Measurements from ENCODE around the gene OTOG.

Gene OTOG

DNA sequence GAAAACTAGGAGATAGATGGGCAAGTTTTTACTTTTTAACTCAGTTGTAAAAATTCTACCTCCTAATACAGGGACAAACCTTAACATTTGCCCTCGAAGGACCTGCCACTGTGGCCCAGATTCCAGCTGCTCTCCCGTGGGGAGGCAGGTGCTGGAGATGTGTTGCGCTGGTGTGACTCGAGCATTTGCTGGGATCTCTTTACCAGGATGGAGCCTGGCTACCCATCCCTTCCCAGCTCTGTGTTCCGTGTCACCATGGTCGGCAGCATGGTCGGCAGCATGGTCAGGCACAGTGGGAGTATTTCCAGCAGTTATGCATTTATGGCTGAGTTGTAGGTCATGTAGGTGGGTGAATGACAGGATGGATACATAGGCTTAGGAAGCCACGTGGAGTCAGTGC lies 41.1 kb downstream of the OTOG start:
- TF ChIP-seq, protein P1, sequence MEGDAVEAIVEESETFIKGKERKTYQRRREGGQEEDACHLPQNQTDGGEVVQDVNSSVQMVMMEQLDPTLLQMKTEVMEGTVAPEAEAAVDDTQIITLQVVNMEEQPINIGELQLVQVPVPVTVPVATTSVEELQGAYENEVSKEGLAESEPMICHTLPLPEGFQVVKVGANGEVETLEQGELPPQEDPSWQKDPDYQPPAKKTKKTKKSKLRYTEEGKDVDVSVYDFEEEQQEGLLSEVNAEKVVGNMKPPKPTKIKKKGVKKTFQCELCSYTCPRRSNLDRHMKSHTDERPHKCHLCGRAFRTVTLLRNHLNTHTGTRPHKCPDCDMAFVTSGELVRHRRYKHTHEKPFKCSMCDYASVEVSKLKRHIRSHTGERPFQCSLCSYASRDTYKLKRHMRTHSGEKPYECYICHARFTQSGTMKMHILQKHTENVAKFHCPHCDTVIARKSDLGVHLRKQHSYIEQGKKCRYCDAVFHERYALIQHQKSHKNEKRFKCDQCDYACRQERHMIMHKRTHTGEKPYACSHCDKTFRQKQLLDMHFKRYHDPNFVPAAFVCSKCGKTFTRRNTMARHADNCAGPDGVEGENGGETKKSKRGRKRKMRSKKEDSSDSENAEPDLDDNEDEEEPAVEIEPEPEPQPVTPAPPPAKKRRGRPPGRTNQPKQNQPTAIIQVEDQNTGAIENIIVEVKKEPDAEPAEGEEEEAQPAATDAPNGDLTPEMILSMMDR (IDR thresholded peaks at IDR 0.05; ENCODE audit: control extremely low read depth, extremely low read depth, low read depth, missing control alignments), result no peak
- ChIA-PET CTCF (interaction anchor here (1.5 to 2.7 kb wide), 2 partner anchors 8 to 11 kb away, joined by 8 to 16 read pairs; no protein-coding TSS in a partner anchor), POLR2A (no interaction called here)
- DNase-seq (ENCODE audit: extremely low spot score), result no peak

DNA sequence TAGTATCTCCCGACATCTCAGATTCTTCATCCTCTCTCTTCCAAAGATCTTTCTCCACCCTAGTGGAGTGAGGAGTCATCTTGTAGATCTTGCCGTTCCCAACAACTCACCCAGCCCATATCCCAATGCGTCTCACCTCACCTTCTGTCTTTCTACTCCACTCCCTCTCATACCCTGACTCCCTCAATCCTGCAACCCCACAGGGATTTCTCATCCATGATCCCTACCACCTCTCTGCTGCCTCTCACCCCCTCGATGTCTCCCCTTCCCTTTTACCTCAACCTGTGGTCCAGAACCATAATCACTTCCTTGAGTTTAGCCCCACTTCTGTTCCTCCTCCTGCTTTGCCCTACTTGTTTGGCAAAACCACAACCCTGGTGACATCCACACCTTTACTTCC lies 41.7 kb downstream of the OTOG start:
- TF ChIP-seq, protein P1 (IDR thresholded peaks at IDR 0.05; ENCODE audit: control extremely low read depth, extremely low read depth, low read depth, missing control alignments), result no peak
- POLR2A ChIA-PET, result no interaction called here
- no peak for DNase-seq (ENCODE audit: extremely low spot score)
- CTCF ChIA-PET, result interaction anchor here (1.5 to 2.7 kb wide), 2 partner anchors 8 to 10 kb away, joined by 8 to 16 read pairs; no protein-coding TSS in a partner anchor

DNA sequence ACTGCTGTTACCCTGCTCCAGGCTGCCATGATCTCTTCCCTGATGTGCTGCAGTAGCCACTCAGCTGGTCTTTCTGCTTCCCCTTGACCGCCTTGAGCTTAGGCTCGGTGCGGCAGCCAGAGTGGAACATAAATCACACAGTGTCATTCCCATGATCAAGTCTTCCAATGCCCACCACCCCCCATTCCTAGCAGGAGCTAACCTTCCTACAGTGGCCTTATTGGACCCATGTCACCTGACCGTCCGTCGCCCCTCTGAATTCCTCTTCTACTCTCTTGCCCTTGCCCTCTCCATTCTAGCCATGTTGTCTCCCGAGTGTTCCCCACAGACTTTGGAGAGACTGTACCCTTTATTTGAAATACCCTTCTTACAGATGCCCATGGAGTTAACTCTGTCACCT lies 43.4 kb downstream of the OTOG start:
- POLR2A ChIA-PET, result no interaction called here
- DNase-seq (ENCODE audit: extremely low spot score), result no peak
- CTCF ChIA-PET, result no interaction called here

DNA sequence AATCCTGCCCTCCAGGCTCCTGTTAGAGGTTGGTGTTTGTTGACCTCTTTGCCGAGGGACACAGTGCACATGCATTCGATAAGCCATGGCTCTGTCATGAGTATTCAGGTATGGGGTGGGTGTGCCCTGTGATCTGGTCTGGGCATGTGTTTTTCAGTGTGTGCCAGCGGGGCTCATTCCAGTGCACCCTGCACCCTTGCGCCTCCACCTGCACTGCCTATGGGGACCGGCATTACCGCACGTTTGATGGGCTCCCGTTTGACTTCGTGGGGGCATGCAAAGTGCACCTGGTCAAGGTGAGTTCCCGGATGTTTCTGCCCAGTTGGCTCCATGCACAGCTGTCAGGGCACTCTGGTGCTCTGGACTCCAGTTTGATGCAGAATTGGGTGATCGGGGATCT lies 44.2 kb downstream of the OTOG start:
- ChIA-PET POLR2A (no interaction called here), CTCF (no interaction called here)
- TF ChIP-seq, protein P1 (IDR thresholded peaks at IDR 0.05; ENCODE audit: control extremely low read depth, extremely low read depth, low read depth, missing control alignments), result no peak
- no peak for DNase-seq (ENCODE audit: extremely low spot score)

More for the DNA sequence above, 43.4 kb downstream of the OTOG start:
- TF ChIP-seq, protein P1 (IDR thresholded peaks at IDR 0.05; ENCODE audit: control extremely low read depth, extremely low read depth, low read depth, missing control alignments), result no peak

DNA sequence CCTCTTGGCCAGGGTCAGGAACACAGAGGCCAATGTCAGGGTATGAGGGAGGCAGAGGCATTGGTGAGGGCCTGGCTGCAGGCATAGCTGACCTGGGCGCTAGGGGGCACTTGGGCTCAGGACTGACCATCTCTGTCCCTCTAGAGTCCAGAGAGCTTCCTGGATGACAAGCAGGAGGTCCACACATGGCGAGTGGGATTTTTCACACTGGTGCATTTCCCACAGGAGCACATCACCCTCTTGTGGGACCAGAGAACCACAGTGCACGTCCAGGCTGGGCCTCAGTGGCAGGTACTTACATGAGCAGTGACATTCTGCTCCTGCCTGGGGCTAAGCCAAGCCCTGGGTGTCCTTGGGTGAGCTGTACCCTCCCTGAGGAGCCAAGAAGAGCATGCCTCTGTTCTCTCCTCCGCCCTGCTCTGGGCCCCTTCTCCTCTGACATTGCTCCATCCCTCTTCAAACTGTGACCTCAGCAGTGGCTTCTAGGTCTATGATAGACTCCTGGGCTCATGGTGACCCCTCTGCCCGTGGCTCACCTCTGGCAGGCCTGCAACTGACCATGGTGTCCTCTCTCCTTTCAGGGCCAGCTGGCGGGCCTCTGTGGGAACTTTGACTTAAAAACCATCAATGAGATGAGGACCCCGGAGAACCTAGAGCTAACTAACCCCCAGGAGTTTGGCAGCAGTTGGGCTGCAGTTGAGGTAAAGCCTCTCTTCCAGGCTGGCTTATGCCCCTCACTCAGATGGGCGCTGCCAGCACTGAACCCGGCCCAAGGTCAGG lies 46.6 kb downstream of the OTOG start:
- DNase-seq (ENCODE audit: extremely low spot score), result no peak
- TF ChIP-seq, protein P1 (IDR thresholded peaks at IDR 0.05; ENCODE audit: control extremely low read depth, extremely low read depth, low read depth, missing control alignments), result no peak
- CTCF ChIA-PET, result interaction anchor here (3.6 kb wide), 1 partner anchor 386 kb away, joined by 15 read pairs; no protein-coding TSS in a partner anchor
- POLR2A ChIA-PET, result no interaction called here

DNA sequence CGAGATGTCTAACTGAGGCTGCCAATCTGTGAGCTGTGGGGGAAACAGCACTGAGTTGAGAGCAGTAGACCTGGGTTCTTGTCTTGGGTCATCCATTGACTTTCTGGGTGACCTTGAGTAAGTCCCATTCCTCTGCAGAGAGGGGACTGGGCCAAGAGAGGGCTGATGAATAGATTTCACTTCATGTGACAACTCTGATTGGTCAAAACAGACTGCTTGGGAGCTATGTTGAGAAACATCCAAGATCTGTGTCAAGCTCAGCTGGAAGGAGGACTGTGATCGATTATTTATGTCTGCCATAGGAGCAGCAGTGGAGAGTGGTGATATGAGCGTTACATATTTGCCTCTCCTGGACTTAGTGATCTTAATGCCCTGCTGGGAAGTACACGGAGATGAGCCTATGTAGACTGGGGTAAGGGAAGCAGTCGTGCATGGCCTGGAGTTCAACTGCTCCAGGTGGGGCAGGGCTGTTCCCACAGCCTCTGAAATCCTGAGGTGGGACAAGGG lies 47.7 kb downstream of the OTOG start:
- ChIA-PET CTCF (interaction anchor here (3.6 kb wide), 1 partner anchor 385 kb away, joined by 15 read pairs; no protein-coding TSS in a partner anchor), POLR2A (no interaction called here)
- no peak for DNase-seq (ENCODE audit: extremely low spot score)
- TF ChIP-seq, protein P1 (IDR thresholded peaks at IDR 0.05; ENCODE audit: control extremely low read depth, extremely low read depth, low read depth, missing control alignments), result no peak

All from GM10248 (cell line).